Measurements from ENCODE around the gene EPX.

The EPX gene

DNA sequence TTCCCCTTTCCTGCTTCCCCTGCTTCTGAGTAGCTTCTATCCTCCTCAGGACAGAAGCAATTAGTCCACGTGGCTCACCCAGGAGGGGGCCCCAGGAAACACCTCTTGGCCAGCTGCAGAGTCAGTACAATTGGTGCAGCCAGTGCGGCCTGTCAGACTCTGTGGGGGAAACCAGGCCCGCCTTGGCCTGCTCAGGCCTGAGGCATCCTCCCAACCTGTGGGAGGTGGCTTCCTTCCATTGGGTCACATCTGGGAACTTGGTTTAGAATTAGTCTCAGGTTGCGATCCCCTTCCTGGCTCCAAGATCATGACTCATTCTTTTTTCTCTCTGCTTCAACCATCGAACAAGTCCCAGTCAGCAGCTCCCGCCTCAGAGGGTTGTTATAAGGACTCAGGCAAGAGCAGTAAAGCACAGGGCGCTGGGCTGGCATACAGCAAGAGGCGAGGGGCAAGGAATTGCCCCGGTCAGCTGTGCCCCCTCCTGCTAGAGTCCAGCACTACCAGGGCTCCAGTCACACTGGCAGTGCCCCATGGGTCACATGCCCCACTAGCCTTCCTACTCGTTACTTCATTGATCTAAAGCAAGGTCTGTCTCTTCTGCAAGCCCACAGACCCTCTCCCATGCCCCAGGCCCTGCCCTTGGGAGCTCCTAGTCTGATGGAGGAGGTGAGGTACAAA is 8.1 kb upstream of the EPX start:
- DNase-seq (ENCODE audit: low read depth in 2 of 2), result peak; percentile 30 to 59

DNA sequence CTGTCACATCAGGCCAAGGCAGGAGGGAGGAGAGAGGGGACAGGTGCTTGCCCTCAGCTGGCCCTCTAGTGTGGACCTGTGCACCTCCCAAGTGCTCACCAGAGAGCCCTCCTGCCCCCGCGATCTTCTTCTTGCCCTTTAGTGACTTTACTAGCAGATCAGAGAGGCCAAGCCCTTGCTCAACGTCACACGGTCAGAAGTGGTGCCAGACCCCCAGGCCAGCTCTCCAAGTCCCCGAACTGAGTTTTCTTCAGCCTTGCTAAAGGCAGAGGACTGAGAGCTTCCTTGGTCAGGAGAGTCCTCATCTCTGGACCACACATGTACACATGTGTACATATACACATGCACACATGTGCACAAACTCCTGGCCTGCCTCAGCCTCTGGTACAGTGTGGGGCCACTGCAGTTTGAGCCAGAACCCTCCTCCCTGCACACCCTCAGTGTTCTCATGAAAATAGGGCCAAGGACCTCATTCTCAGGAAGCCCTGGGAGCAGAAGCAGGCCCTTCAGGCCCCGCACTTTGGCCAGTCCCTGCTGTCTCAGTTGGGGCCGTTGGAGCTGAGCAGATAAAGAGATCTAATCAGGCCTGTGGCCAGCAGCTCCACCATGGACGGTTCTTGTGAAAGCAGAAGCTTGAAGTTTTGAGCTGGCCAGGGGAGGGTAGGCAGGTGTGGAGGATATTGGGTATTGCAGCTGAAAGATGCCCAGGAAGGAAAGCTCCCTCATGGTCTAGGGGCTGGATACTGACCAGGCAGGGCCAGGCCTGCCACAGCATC is 7.4 kb upstream of the EPX start:
- DNase-seq (ENCODE audit: low read depth in 2 of 2), result no peak
- no peak overlapping the region for H3K4me3 ChIP-seq (replicated peaks in 1 of 2; ENCODE audit: low read depth in 2 of 2, low read length in 2 of 2)
- TF ChIP-seq, protein P1, sequence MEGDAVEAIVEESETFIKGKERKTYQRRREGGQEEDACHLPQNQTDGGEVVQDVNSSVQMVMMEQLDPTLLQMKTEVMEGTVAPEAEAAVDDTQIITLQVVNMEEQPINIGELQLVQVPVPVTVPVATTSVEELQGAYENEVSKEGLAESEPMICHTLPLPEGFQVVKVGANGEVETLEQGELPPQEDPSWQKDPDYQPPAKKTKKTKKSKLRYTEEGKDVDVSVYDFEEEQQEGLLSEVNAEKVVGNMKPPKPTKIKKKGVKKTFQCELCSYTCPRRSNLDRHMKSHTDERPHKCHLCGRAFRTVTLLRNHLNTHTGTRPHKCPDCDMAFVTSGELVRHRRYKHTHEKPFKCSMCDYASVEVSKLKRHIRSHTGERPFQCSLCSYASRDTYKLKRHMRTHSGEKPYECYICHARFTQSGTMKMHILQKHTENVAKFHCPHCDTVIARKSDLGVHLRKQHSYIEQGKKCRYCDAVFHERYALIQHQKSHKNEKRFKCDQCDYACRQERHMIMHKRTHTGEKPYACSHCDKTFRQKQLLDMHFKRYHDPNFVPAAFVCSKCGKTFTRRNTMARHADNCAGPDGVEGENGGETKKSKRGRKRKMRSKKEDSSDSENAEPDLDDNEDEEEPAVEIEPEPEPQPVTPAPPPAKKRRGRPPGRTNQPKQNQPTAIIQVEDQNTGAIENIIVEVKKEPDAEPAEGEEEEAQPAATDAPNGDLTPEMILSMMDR (IDR thresholded peaks at IDR 0.05; ENCODE audit: low read depth, low read length), result no peak

More for the DNA sequence above, 8.1 kb upstream of the EPX start:
- TF ChIP-seq, protein P1 (IDR thresholded peaks at IDR 0.05; ENCODE audit: low read depth, low read length), result no peak
- H3K4me3 ChIP-seq (replicated peaks in 1 of 2; ENCODE audit: low read depth in 2 of 2, low read length in 2 of 2), result no peak overlapping the region

DNA sequence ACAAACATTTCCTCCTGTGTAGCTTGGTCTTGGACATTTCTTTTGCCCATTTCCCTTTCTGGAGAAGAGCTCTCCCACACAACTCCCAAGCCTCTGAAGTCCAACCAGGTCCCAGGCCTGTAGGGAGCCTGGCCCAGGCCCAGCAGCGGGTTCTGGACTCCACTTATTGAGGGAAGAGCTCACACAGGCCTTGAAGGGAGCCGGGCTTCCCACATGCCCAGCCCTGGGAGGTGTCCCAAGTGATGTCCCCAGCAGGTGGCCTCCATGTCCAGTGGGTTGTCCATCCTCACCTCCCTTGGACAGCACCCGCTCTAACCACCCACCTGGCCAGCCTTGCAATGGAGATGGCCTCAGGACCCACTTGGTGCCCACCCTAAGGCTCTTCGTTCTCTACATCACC is 5.9 kb upstream of the EPX start:
- H3K4me3 ChIP-seq (replicated peaks in 1 of 2; ENCODE audit: low read depth in 2 of 2, low read length in 2 of 2), result no peak overlapping the region
- TF ChIP-seq, protein P1 (IDR thresholded peaks at IDR 0.05; ENCODE audit: low read depth, low read length), result no peak
- no peak for DNase-seq (ENCODE audit: low read depth in 2 of 2)

DNA sequence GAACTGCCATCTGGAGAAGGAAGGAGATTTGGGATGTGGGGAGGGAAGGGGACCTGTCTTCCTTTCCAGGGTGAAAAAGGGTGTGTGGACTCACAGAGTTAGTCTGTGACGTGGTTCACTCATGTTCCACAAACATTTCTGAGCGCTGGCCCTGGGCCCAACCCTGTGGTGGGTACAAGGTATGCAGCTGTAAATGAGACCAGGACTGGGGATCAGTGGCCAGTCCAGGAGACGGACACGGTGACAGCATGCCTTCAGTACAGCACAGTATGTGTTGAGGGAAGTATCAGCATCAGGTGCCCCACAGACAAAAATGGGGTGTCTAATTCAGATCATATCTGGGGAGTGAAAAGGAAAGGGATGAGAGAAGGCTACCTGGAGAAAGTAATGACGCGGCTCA is 5.5 kb upstream of the EPX start:
- no peak for DNase-seq (ENCODE audit: low read depth in 2 of 2)
- TF ChIP-seq, protein P1 (IDR thresholded peaks at IDR 0.05; ENCODE audit: low read depth, low read length), result no peak
- no peak overlapping the region for H3K4me3 ChIP-seq (replicated peaks in 1 of 2; ENCODE audit: low read depth in 2 of 2, low read length in 2 of 2)

DNA sequence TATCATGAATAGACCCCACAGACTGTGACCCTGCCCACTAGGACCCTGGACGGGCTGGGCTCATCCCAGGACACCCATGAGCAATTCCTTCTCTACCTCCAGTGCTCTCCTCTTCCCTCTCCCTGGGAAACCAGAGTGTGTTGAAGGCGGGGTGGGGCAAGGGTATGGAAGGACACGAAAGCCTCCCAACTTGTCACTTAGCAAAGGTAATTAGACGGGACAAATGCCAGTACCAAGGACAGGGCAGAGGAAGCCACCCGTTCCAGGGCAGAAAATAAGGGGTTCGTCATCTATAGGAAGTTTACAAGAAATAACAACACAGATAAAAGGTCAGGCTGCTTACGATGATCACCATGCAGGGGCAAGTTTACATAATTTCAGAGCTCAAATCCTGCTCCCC is 4.9 kb upstream of the EPX start:
- H3K4me3 ChIP-seq (replicated peaks in 1 of 2; ENCODE audit: low read depth in 2 of 2, low read length in 2 of 2), result no peak overlapping the region
- no peak for DNase-seq (ENCODE audit: low read depth in 2 of 2)
- TF ChIP-seq, protein P1 (IDR thresholded peaks at IDR 0.05; ENCODE audit: low read depth, low read length), result no peak

DNA sequence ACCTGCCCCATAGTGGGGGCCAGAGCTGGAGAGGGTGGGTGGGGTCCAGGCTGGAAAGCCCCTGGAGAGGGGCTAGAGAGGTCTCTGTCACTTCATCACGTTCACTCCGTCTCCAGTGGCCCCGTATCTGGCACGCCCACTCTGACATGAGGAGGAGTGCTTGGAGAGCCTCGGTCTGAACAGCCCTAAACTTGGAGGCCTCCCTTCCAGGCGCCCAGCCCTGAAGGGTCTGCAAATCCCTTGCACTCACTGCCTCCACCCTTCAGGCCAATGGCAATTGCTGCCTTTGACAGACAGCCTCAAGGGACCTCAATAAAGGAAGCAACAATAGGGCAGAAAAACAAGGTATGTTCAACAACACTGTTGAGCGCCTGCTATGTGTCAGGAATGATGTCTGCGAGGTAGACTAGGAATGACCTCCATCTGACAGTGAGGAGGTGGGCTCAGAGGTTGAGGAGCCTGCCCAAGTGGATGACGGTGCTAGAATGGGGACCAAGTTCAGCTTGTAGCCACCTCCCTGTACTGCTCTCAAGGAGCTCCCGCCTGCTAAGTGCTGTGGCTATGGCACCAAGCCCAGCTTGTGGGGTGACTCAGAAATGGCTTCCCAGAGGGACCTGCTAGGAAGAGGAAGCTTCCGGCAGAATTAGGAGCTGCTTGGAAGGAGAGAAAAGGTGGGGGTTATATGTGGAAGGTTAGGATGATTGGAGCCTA is 2.9 kb upstream of the EPX start:
- peak; percentile 83 to 93 for DNase-seq (ENCODE audit: low read depth in 2 of 2)
- TF ChIP-seq, protein P1 (IDR thresholded peaks at IDR 0.05; ENCODE audit: low read depth, low read length), result no peak
- no peak overlapping the region for H3K4me3 ChIP-seq (replicated peaks in 1 of 2; ENCODE audit: low read depth in 2 of 2, low read length in 2 of 2)

Measured in cardiac fibroblast (primary cell).